B cell (primary cell): ENCODE measurements around the gene LRRTM3. TPM values are rescaled to one million over a fixed set of nuclear protein-coding genes. Genes with fewer than 3 reads are reported as not detected.

Experiments used
- ATAC-seq: fragments of 200-7000 bp; cut with Tn5 transposase; one replicate; pipeline ENCODE4 v1.10.0; 2021; ENCODE audit warnings: low read depth, mild to moderate bottlenecking, moderate number of reproducible peaks, moderate library complexity
- CTCF ChIA-PET: fragments of 350-600 bp; sonication (Branson Sonifier 250); formaldehyde crosslinking; loops from one replicate; lab custom pipeline; 2021; ENCODE audit warnings: antibody characterized with exemption, inconsistent platforms; lab: Charles Lee
- POLR2A ChIA-PET: fragments of 350-600 bp; sonication (Branson Sonifier 250); formaldehyde crosslinking; loops from one replicate; lab custom pipeline; 2021; ENCODE audit warnings: antibody characterized with exemption; lab: Charles Lee
- DNase-seq: peaks from one replicate; pipeline ENCODE4 v3.0.0; 2013
- H2AFZ ChIP-seq: 2 replicates; pipeline ENCODE4 v1.6.1; 2012; ENCODE audit warnings: mild to moderate bottlenecking, low read depth, low read length; ENCODE audit not compliant: insufficient read depth, poor library complexity, severe bottlenecking
- H3K27ac ChIP-seq, 2 donors: 1 replicate in 1 of 2; 2 replicates in 1 of 2; pipeline ENCODE4 v1.5.1; 2012 to 2013; ENCODE audit warnings: low read length in 2 of 2, mild to moderate bottlenecking in 2 of 2, moderate library complexity in 1 of 2
- H3K27me3 ChIP-seq, 4 experiments: fragments of 200-600 bp in 1 of 4; sonication (generic) in 1 of 4; replicated peaks in 1 of 4; 1 replicate in 2 of 4; 2 replicates in 2 of 4; pipeline versions ENCODE4 v1.6.1 to v1.7.0; 2013 to 2016; ENCODE audit warnings: low read length in 3 of 4, mild to moderate bottlenecking in 2 of 4, mixed read lengths in 1 of 4, moderate library complexity in 1 of 4; ENCODE audit not compliant: insufficient read depth in 4 of 4, control insufficient read depth in 3 of 4; ENCODE audit errors: control extremely low read depth in 1 of 4
- H3K36me3 ChIP-seq, 2 experiments: replicated peaks in 1 of 2; 1 replicate in 1 of 2; 2 replicates in 1 of 2; pipeline versions ENCODE4 v1.6.1 to v1.7.1; 2013; ENCODE audit warnings: low read length in 1 of 2; ENCODE audit not compliant: insufficient read depth in 2 of 2, control insufficient read depth in 1 of 2; ENCODE audit errors: control extremely low read depth in 1 of 2, extremely low read depth in 1 of 2
- H3K4me1 ChIP-seq, 2 donors: fragments of 200-600 bp in 1 of 2; sonication (generic) in 1 of 2; 1 replicate in 1 of 2; 2 replicates in 1 of 2; pipeline versions ENCODE4 v1.5.1 to v1.6.1; 2013 to 2017; ENCODE audit warnings: low read length in 2 of 2; ENCODE audit not compliant: control insufficient read depth in 2 of 2, insufficient read depth in 2 of 2
- H3K4me2 ChIP-seq: replicated peaks from 2 replicates; pipeline ENCODE3; 2012; ENCODE audit warnings: mild to moderate bottlenecking, low read depth, low read length; ENCODE audit not compliant: poor library complexity, severe bottlenecking
- H3K4me3 ChIP-seq, 5 experiments: fragments of 200-600 bp in 1 of 5; sonication (generic) in 1 of 5; 1 replicate in 3 of 5; 2 replicates in 2 of 5; pipeline versions ENCODE4 v1.5.1 to v1.7.0; 2011 to 2016; ENCODE audit warnings: low read length in 4 of 5, mild to moderate bottlenecking in 4 of 5, low read depth in 2 of 5, control low read depth in 1 of 5, moderate library complexity in 1 of 5; ENCODE audit not compliant: insufficient read depth in 1 of 5; ENCODE audit errors: control extremely low read depth in 1 of 5, extremely low read depth in 1 of 5
- H3K79me2 ChIP-seq: fragments of 200-600 bp; sonication (generic); one replicate; pipeline ENCODE4 v1.6.0; 2016; ENCODE audit warnings: low read length; ENCODE audit not compliant: control insufficient read depth, insufficient read depth
- H3K9ac ChIP-seq: fragments of 200-600 bp; sonication (generic); 2 replicates; pipeline ENCODE4 v1.6.1; 2017; ENCODE audit warnings: mild to moderate bottlenecking, low read length, moderate library complexity
- H3K9me3 ChIP-seq, 3 donors: one replicate each; pipeline versions ENCODE4 v1.6.1 to v1.7.1; 2013; ENCODE audit warnings: low read length in 2 of 3; ENCODE audit not compliant: control insufficient read depth in 2 of 3, insufficient read depth in 1 of 3; ENCODE audit errors: control extremely low read depth in 1 of 3
- H4K20me1 ChIP-seq: 2 replicates; pipeline ENCODE4 v1.6.0; 2012; ENCODE audit warnings: mild to moderate bottlenecking, low read length; ENCODE audit not compliant: insufficient read depth, control insufficient read depth, poor library complexity, severe bottlenecking
- H3K27ac Mint-ChIP-seq: one replicate; pipeline ENCODE4 v1.8.0; 2021; ENCODE audit warnings: mixed read lengths
- H3K27me3 Mint-ChIP-seq: one replicate; pipeline ENCODE4 v1.8.0; 2021; ENCODE audit warnings: mixed read lengths
- H3K4me1 Mint-ChIP-seq: one replicate; pipeline ENCODE4 v1.8.0; 2021; ENCODE audit warnings: mixed read lengths
- H3K4me3 Mint-ChIP-seq: one replicate; pipeline ENCODE4 v1.8.0; 2021; ENCODE audit warnings: mixed read lengths
- H3K9me3 Mint-ChIP-seq: one replicate; pipeline ENCODE4 v1.8.0; 2022; ENCODE audit warnings: mixed read lengths; ENCODE audit not compliant: insufficient read depth
- EZH2 ChIP-seq: IDR thresholded peaks from 2 replicates; pipeline ENCODE4 v1.6.1; 2012; ENCODE audit warnings: borderline replicate concordance, low read depth, mild to moderate bottlenecking, moderate library complexity, low read length; ENCODE audit not compliant: insufficient read depth, poor library complexity, severe bottlenecking
- WGBS: methylation state at CpG from one replicate; pipeline ENCODE4 v1.1.5; 2013; ENCODE audit warnings: missing lambda C conversion rate; ENCODE audit not compliant: insufficient coverage; 5-methylcytosine and 5-hydroxymethylcytosine counted together
- intact Hi-C: fragments of 100-400 bp; cut with micrococcal nuclease; formaldehyde crosslinking; loops from one replicate; pipeline ENCODE4 v1.10.0; 2022
- polyA plus RNA-seq: library from polyadenylated mRNA; depleted of rRNA; stranded (reverse); fragments of >200 nt; gene quantifications from 2 replicates; pipeline ENCODE4 v1.2.3, GENCODE V29; 2012
- total RNA-seq, 2 donors: library from RNA; stranded (reverse); fragments of 120-200 nt in 1 of 2; gene quantifications; 1 replicate in 1 of 2; 2 replicates in 1 of 2; pipeline versions ENCODE4 v1.2.3 to v1.2.4, GENCODE V29; 2013 to 2022
- TF ChIP-seq, protein P1 (sequence below): fragments of 200-600 bp; IDR thresholded peaks from one replicate; pipeline ENCODE4 v1.8.0; 2022; ENCODE audit warnings: antibody characterized with exemption, mild to moderate bottlenecking

The LRRTM3 gene
- total and polyA plus RNA-seq, 2 donors (not counting 1 experiment from before 2014, with no cell fraction given) = not detected

DNA sequence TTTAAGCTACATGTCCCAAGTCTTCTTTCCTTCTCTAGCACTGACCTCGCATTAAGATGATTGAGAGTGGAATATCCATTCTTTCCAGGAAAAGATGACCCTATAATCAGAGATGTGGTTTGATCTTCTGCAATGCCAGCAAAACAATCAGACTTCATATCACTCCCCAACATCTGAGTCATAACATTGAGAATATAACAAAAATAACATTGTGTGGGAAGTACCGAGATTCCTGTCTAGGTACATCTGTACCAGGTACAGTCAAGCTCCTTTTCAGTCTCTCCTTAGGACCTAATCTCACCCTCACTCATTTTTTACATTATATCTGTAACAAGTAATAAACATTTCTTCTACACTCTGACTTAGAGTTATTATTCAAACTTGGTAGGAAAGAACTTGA is 201.6 kb downstream of the LRRTM3 start:
- H3K27ac ChIP-seq = no peak overlapping the region
- no peaks in the 10 kb centered on the region for H3K27me3 ChIP-seq
- H4K20me1 ChIP-seq = no peaks in the 10 kb centered on the region
- H2AFZ ChIP-seq = no peak overlapping the region
- CTCF ChIA-PET = no interaction called here
- TF ChIP-seq EZH2 = no peak
- TF ChIP-seq, protein P1, sequence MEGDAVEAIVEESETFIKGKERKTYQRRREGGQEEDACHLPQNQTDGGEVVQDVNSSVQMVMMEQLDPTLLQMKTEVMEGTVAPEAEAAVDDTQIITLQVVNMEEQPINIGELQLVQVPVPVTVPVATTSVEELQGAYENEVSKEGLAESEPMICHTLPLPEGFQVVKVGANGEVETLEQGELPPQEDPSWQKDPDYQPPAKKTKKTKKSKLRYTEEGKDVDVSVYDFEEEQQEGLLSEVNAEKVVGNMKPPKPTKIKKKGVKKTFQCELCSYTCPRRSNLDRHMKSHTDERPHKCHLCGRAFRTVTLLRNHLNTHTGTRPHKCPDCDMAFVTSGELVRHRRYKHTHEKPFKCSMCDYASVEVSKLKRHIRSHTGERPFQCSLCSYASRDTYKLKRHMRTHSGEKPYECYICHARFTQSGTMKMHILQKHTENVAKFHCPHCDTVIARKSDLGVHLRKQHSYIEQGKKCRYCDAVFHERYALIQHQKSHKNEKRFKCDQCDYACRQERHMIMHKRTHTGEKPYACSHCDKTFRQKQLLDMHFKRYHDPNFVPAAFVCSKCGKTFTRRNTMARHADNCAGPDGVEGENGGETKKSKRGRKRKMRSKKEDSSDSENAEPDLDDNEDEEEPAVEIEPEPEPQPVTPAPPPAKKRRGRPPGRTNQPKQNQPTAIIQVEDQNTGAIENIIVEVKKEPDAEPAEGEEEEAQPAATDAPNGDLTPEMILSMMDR = no peak
- H3K27me3 Mint-ChIP-seq = no peaks in the 10 kb centered on the region
- POLR2A ChIA-PET = no interaction called here
- no peak overlapping the region for H3K4me3 Mint-ChIP-seq
- H3K4me1 ChIP-seq = no peaks in the 10 kb centered on the region
- ATAC-seq = no peak
- no peak for DNase-seq
- intact Hi-C loops = no loop called here
- no peak overlapping the region for H3K27ac Mint-ChIP-seq
- H3K4me2 ChIP-seq = no peak overlapping the region
- H3K36me3 ChIP-seq = no peaks in the 10 kb centered on the region
- no peaks in the 10 kb centered on the region for H3K9me3 ChIP-seq
- H3K9ac ChIP-seq = no peak overlapping the region
- H3K4me1 Mint-ChIP-seq = no peaks in the 10 kb centered on the region
- no peaks in the 10 kb centered on the region for H3K9me3 Mint-ChIP-seq
- no peak overlapping the region for H3K4me3 ChIP-seq
- H3K79me2 ChIP-seq = no peaks in the 10 kb centered on the region
- WGBS = no CpG with 5 or more reads among the region's 2 CpGs

GRCh38 chr10:67140641-67141040 is 214.8 kb downstream of the LRRTM3 start:
- ChIA-PET POLR2A (no interaction called here), CTCF (no interaction called here)
- ATAC-seq (no peak), DNase-seq (no peak)
- H3K4me3 ChIP-seq = no peak overlapping the region
- no peaks in the 10 kb centered on the region for H4K20me1 ChIP-seq
- intact Hi-C loops = no loop called here
- WGBS = no CpG with 5 or more reads among the region's 2 CpGs
- peaks cover 0 to 2% (median 0%) of the 10 kb centered on the region in 4 experiments for H3K27me3 ChIP-seq
- Mint-ChIP-seq H3K27ac (no peak overlapping the region), H3K4me3 (no peak overlapping the region), H3K9me3 (no peaks in the 10 kb centered on the region), H3K27me3 (no peaks in the 10 kb centered on the region), H3K4me1 (no peaks in the 10 kb centered on the region)
- H3K9me3 ChIP-seq = no peaks in the 10 kb centered on the region
- TF ChIP-seq, protein P1 = no peak
- no peak for TF ChIP-seq EZH2
- H2AFZ ChIP-seq = no peak overlapping the region
- no peaks in the 10 kb centered on the region for H3K36me3 ChIP-seq
- no peak overlapping the region for H3K4me2 ChIP-seq
- no peaks in the 10 kb centered on the region for H3K4me1 ChIP-seq
- H3K9ac ChIP-seq = no peak overlapping the region
- no peaks in the 10 kb centered on the region for H3K79me2 ChIP-seq
- no peak overlapping the region for H3K27ac ChIP-seq
